Right lobe of liver (tissue), 4 donors: ENCODE measurements around the gene FAM219A.
"Not testable (repeated sequence)": the region's sequence is repeated elsewhere in the genome, so short reads cannot be mapped to it uniquely, and the experiment has no call there.

ENCODE experiments used
- POLR2A ChIP-seq: fragments of 450-650 bp; IDR thresholded peaks from one replicate; pipeline ENCODE4 v1.6.1; 2017; ENCODE audit warnings: antibody characterized with exemption, mild to moderate bottlenecking
- TF ChIP-seq, protein P1 (sequence below), 4 donors: fragments of 200-600 bp in 3 of 4; fragments of 450-650 bp in 1 of 4; IDR thresholded peaks; one replicate each; pipeline versions ENCODE4 v1.5.1 to v1.8.0; 2016 to 2022; ENCODE audit warnings: antibody characterized with exemption in 4 of 4, mild to moderate bottlenecking in 2 of 4
- donor health status: DM: no; HTN: no; CAD: no.
- donor health status: DM: no; HTN: no; CAD: no.
- donor health status: DM: no; HTN: yes; CAD: no.

DNA sequence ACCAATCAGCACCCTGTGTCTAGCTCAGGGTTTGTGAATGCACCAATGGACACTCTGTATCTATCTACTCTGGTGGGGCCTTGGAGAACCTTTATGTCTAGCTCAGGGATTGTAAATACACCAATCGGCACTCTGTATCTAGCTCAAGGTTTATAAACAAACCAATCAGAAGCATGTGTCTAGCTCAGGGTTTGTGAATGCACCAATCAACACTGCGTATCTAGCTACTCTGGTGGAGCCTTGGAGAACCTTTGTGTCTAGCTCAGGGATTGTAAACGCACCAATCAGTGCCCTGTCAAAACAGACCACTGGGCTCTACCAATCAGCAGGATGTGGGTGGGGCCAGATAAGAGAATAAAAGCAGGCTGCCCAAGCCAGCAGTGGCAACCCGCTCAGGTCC is 19.9 kb downstream of the FAM219A start:
- TF ChIP-seq, protein P1, sequence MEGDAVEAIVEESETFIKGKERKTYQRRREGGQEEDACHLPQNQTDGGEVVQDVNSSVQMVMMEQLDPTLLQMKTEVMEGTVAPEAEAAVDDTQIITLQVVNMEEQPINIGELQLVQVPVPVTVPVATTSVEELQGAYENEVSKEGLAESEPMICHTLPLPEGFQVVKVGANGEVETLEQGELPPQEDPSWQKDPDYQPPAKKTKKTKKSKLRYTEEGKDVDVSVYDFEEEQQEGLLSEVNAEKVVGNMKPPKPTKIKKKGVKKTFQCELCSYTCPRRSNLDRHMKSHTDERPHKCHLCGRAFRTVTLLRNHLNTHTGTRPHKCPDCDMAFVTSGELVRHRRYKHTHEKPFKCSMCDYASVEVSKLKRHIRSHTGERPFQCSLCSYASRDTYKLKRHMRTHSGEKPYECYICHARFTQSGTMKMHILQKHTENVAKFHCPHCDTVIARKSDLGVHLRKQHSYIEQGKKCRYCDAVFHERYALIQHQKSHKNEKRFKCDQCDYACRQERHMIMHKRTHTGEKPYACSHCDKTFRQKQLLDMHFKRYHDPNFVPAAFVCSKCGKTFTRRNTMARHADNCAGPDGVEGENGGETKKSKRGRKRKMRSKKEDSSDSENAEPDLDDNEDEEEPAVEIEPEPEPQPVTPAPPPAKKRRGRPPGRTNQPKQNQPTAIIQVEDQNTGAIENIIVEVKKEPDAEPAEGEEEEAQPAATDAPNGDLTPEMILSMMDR (IDR thresholded peaks at IDR 0.05) = not testable (repeated sequence)
- not testable (repeated sequence) for TF ChIP-seq POLR2A
